HepG2 (cell line): ENCODE results near the gene CDT1. TPM values are rescaled to one million over a fixed set of nuclear protein-coding genes. Genes with fewer than 3 reads are reported as not detected.

Experiments used
- ADNP ChIP-seq: sonication (generic); formaldehyde crosslinking; IDR thresholded peaks from 2 replicates; pipeline ENCODE4 v1.4.0; 2020; ENCODE audit warnings: missing genetic modification reagents
- CSRNP1 ChIP-seq: sonication (generic); formaldehyde crosslinking; IDR thresholded peaks from 2 replicates; pipeline ENCODE4 v1.8.1; 2023; ENCODE audit warnings: mild to moderate bottlenecking, missing genetic modification reagents
- DNMT1 ChIP-seq: sonication (generic); formaldehyde crosslinking; IDR thresholded peaks from 2 replicates; pipeline ENCODE4 v1.5.1; 2020; ENCODE audit warnings: mild to moderate bottlenecking, missing genetic modification reagents
- FOSL1 ChIP-seq: sonication (generic); formaldehyde crosslinking; IDR thresholded peaks from 2 replicates; pipeline ENCODE4 v1.9.0; 2021; ENCODE audit warnings: missing genetic modification reagents, borderline replicate concordance
- GZF1 ChIP-seq: sonication (generic); formaldehyde crosslinking; IDR thresholded peaks from 2 replicates; pipeline ENCODE4 v1.5.1; 2020; ENCODE audit warnings: mild to moderate bottlenecking, missing genetic modification reagents
- HDAC2 ChIP-seq: sonication (generic); formaldehyde crosslinking; IDR thresholded peaks from 2 replicates; pipeline ENCODE4 v1.4.0; 2020; ENCODE audit warnings: missing genetic modification reagents
- HOXA5 ChIP-seq: sonication (generic); formaldehyde crosslinking; IDR thresholded peaks from 2 replicates; pipeline ENCODE4 v1.4.0; 2020; ENCODE audit warnings: missing genetic modification reagents
- HOXA7 ChIP-seq: sonication (generic); formaldehyde crosslinking; IDR thresholded peaks from 2 replicates; pipeline ENCODE4 v1.8.1; 2022; ENCODE audit warnings: mild to moderate bottlenecking, missing genetic modification reagents, moderate library complexity
- MBNL3 ChIP-seq: fragments of 250-450 bp; sonication (Bioruptor Pico); conservative IDR thresholded peaks from 2 replicates; pipeline ENCODE4 v1.8.0; 2022; ENCODE audit warnings: mild to moderate bottlenecking, inconsistent platforms
- MEF2D ChIP-seq: sonication (generic); formaldehyde crosslinking; IDR thresholded peaks from 2 replicates; pipeline ENCODE4 v1.5.1; 2020; ENCODE audit warnings: mild to moderate bottlenecking, missing genetic modification reagents
- RAD21 ChIP-seq: fragments of 450-650 bp; formaldehyde crosslinking; IDR thresholded peaks from 2 replicates; pipeline ENCODE4 v1.5.0; 2020; ENCODE audit warnings: mild to moderate bottlenecking
- RARA ChIP-seq: IDR thresholded peaks from 2 replicates; pipeline ENCODE4 v1.6.1; 2016; ENCODE audit warnings: missing genetic modification reagents, missing compliant biosample characterization
- RNF2 ChIP-seq: fragments of 450-650 bp; conservative IDR thresholded peaks from 2 replicates; pipeline ENCODE4 v1.6.1; 2016; ENCODE audit warnings: low read depth
- RORA ChIP-seq: sonication (generic); formaldehyde crosslinking; IDR thresholded peaks from 2 replicates; pipeline ENCODE4 v1.5.0; 2020; ENCODE audit warnings: mild to moderate bottlenecking, missing genetic modification reagents, moderate library complexity
- SIX4 ChIP-seq: sonication (generic); formaldehyde crosslinking; IDR thresholded peaks from 2 replicates; pipeline ENCODE4 v1.4.0; 2020; ENCODE audit warnings: missing genetic modification reagents
- SSRP1 ChIP-seq: IDR thresholded peaks from 2 replicates; pipeline ENCODE4 v1.6.1; 2016; ENCODE audit warnings: control low read depth
- TAF1 ChIP-seq: sonication (generic); formaldehyde crosslinking; IDR thresholded peaks from 2 replicates; pipeline ENCODE4 v1.4.0; 2020; ENCODE audit warnings: missing genetic modification reagents
- TCF7 ChIP-seq: sonication (generic); IDR thresholded peaks from 2 replicates; pipeline ENCODE4 v1.6.1; 2016; ENCODE audit warnings: antibody characterized with exemption, low read depth
- TFE3 ChIP-seq: IDR thresholded peaks from 2 replicates; pipeline ENCODE4 v1.6.1; 2016
- ZBTB1 ChIP-seq: sonication (generic); formaldehyde crosslinking; IDR thresholded peaks from 2 replicates; pipeline ENCODE4 v1.4.0; 2020; ENCODE audit warnings: missing genetic modification reagents, borderline replicate concordance
- ZBTB38 ChIP-seq: sonication (generic); formaldehyde crosslinking; IDR thresholded peaks from 2 replicates; pipeline ENCODE4 v1.5.1; 2020; ENCODE audit warnings: mild to moderate bottlenecking, missing genetic modification reagents
- ZBTB49 ChIP-seq: sonication (generic); formaldehyde crosslinking; IDR thresholded peaks from 2 replicates; pipeline ENCODE4 v1.4.0; 2020; ENCODE audit warnings: missing genetic modification reagents, borderline replicate concordance
- ZEB1 ChIP-seq: IDR thresholded peaks from 2 replicates; pipeline ENCODE4 v1.6.1; 2012; ENCODE audit warnings: mild to moderate bottlenecking, low read depth, inconsistent platforms; ENCODE audit not compliant: insufficient replicate concordance
- ZNF121 ChIP-seq: sonication (generic); formaldehyde crosslinking; IDR thresholded peaks from 2 replicates; pipeline ENCODE4 v1.5.0; 2020; ENCODE audit warnings: mild to moderate bottlenecking, missing genetic modification reagents
- ZNF136 ChIP-seq: sonication (generic); formaldehyde crosslinking; IDR thresholded peaks from 2 replicates; pipeline ENCODE4 v1.8.1; 2022; ENCODE audit warnings: low read depth, mild to moderate bottlenecking, moderate library complexity, missing genetic modification reagents
- ZNF282 ChIP-seq: fragments of 450-650 bp; IDR thresholded peaks from 2 replicates; pipeline ENCODE4 v1.6.1; 2018; ENCODE audit not compliant: partially characterized antibody
- ZNF441 ChIP-seq: sonication (generic); formaldehyde crosslinking; IDR thresholded peaks from 2 replicates; pipeline ENCODE4 v1.7.0; 2021; ENCODE audit warnings: missing genetic modification reagents, borderline replicate concordance
- ZNF580 ChIP-seq: IDR thresholded peaks from 2 replicates; pipeline ENCODE4 v1.6.1; 2016; ENCODE audit warnings: low read depth, borderline replicate concordance
- ZSCAN29 ChIP-seq: sonication (generic); formaldehyde crosslinking; conservative IDR thresholded peaks from 2 replicates; pipeline ENCODE4 v1.4.0; 2020; ENCODE audit warnings: mild to moderate bottlenecking, missing genetic modification reagents
- polyA plus RNA-seq, 8 experiments: library from polyadenylated mRNA; depleted of rRNA in 3 of 8; stranded (reverse) in 7 of 8; unstranded in 1 of 8; fragments of >200 nt; fragmentation: Illumina TruSeq in 4 of 8; extraction: Trizol in 4 of 8; gene quantifications; 2 replicates each; pipeline versions ENCODE4 v1.2.1 to v1.2.3, GENCODE V29; 2011 to 2016; ENCODE audit warnings: low read depth in 4 of 8, missing spikeins in 1 of 8, mixed read lengths in 1 of 8; ENCODE audit not compliant: insufficient read depth in 1 of 8
- total RNA-seq, 5 experiments: library from RNA; depleted of rRNA; stranded (reverse); fragments of >200 nt; fragmentation: Illumina TruSeq; extraction: Trizol; gene quantifications; 2 replicates each; pipeline ENCODE4 v1.2.3, GENCODE V29; 2016; ENCODE audit warnings: low read depth in 1 of 5

CDT1 gene
- total and polyA plus RNA-seq, 2 of the 13 experiments (the other 11 are each of a cell fraction or from before 2014, with no cell fraction given), result 23.1 to 23.8 TPM

DNA sequence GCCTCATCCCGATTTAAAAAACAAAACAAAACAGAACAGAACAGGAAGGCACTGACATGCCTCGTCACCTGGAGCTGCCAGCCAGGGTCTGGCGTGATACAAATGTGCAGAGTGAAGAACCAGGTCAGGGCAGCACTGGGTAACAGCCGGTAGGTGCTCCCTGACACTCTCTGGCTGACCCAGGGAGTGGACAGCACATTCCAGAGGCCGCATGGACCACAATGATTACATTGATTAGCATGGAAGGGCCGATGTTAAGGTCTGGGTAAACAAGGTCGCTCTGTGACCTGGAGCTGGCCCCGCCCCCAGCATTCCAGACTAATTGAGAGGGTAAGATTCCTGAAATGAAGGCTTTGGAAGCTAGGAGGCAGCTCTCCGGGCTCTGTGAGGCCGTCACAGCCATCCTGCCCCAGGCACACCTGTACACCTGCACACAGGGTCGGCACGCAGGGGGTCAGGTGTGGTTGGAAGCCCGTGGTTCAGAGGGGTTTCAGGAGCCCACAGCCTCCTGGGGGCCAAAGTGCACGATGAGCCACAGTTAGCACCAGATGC is 40.0 kb upstream of the CDT1 start (continued):
- TF ChIP-seq ZBTB49 (CRISPR knock-in tag) (no peak), ZNF136 (no peak), ZNF121 (CRISPR knock-in tag) (no peak), SSRP1 (CRISPR knock-in tag) (no peak), ZSCAN29 (peak; percentile 84), DNMT1 (CRISPR knock-in tag) (no peak), ZNF282 (no peak), RARA (CRISPR knock-in tag) (peak; percentile 97), FOSL1 (no peak), ZBTB1 (CRISPR knock-in tag) (no peak), ZBTB38 (CRISPR knock-in tag) (peak; percentile 95), SIX4 (CRISPR knock-in tag) (0 out of 2 replicates have a peak, but pooled peaks have one; percentile 64), RORA (CRISPR knock-in tag) (no peak), MEF2D (CRISPR knock-in tag) (peak; percentile 90), TFE3 (CRISPR knock-in tag) (peak; percentile 82; the same call in 1 of the 2 replicates), RAD21 (CRISPR knock-in tag) (peak; percentile 80), ZEB1 (peak; percentile 91), TAF1 (CRISPR knock-in tag) (peak; percentile 36; the same call in 1 of the 2 replicates), ZNF580 (peak; percentile 92; the same call in 1 of the 2 replicates), MBNL3 (CRISPR knock-in tag) (no peak), HOXA7 (CRISPR knock-in tag) (no peak), HOXA5 (CRISPR knock-in tag) (no peak), TCF7 (no peak), GZF1 (CRISPR knock-in tag) (peak; percentile 90), ZNF441 (CRISPR knock-in tag) (peak; percentile 70; the same call in 1 of the 2 replicates), ADNP (CRISPR knock-in tag) (no peak), RNF2 (no peak), CSRNP1 (CRISPR knock-in tag) (no peak; the same call in 1 of the 2 replicates), HDAC2 (CRISPR knock-in tag) (peak; percentile 97)
